SU-DHL-6 (cell line): ENCODE results near the gene RNF166.

Source experiments
- H2AFZ ChIP-seq: fragments of 200-600 bp; sonication (generic); 2 replicates; pipeline ENCODE4 v1.6.1; 2014; ENCODE audit warnings: low read depth, mild to moderate bottlenecking, moderate library complexity, mixed read lengths, antibody characterized with exemption, low read length; ENCODE audit not compliant: severe bottlenecking
- H3F3A ChIP-seq: fragments of 200-600 bp; shearing (Covaris generic); 2 replicates; pipeline ENCODE4 v1.6.0; 2016; ENCODE audit warnings: antibody characterized with exemption, mild to moderate bottlenecking; ENCODE audit not compliant: insufficient read depth
- H3K27ac ChIP-seq: fragments of 200-600 bp; sonication (generic); 2 replicates; pipeline ENCODE4 v1.5.1; 2016; ENCODE audit warnings: low read depth, mild to moderate bottlenecking, low read length, moderate library complexity, mixed read lengths
- H3K27me3 ChIP-seq: fragments of 200-600 bp; sonication (generic), shearing (Covaris generic); 2 replicates; pipeline ENCODE4 v1.6.0; 2014; ENCODE audit warnings: mild to moderate bottlenecking, low read length
- H3K36me3 ChIP-seq: fragments of 200-600 bp; sonication (generic); 2 replicates; pipeline ENCODE4 v1.6.1; 2014; ENCODE audit warnings: mild to moderate bottlenecking, low read length, mixed read lengths
- H3K4me2 ChIP-seq: fragments of 300-600, 200-600 bp; shearing (Covaris generic), sonication (generic); 2 replicates; pipeline ENCODE4 v1.6.0; 2014; ENCODE audit warnings: low read length, low read depth, mild to moderate bottlenecking; ENCODE audit not compliant: poor library complexity, severe bottlenecking
- H3K4me3 ChIP-seq: fragments of 200-600 bp; sonication (generic); 2 replicates; pipeline ENCODE4 v1.5.1; 2014; ENCODE audit warnings: antibody characterized with exemption, low read length, mild to moderate bottlenecking, mixed read lengths; ENCODE audit not compliant: insufficient read depth, poor library complexity, severe bottlenecking
- H3K79me2 ChIP-seq: fragments of 200-600 bp; sonication (generic); 2 replicates; pipeline ENCODE4 v1.6.1; 2014; ENCODE audit warnings: mild to moderate bottlenecking, low read length, moderate library complexity; ENCODE audit not compliant: insufficient read depth
- H3K9ac ChIP-seq: fragments of 200-600 bp; sonication (generic); 2 replicates; pipeline ENCODE4 v1.7.0; 2014; ENCODE audit warnings: mild to moderate bottlenecking, low read length
- H3K9me2 ChIP-seq: fragments of 200-600 bp; sonication (generic); replicated peaks from 2 replicates; pipeline ENCODE4 v1.6.1; 2014; ENCODE audit warnings: low read length; ENCODE audit not compliant: insufficient read depth
- H3K9me3 ChIP-seq: fragments of 200-600 bp; sonication (generic); 2 replicates; pipeline ENCODE4 v1.6.1; 2014; ENCODE audit warnings: low read length, mixed read lengths; ENCODE audit not compliant: insufficient read depth
- H4K20me1 ChIP-seq: fragments of 200-600 bp; sonication (generic); 2 replicates; pipeline ENCODE4 v1.6.1; 2014; ENCODE audit warnings: low read depth, mild to moderate bottlenecking, antibody characterized with exemption, low read length, moderate library complexity, mixed read lengths
- EZH2phosphoT487 ChIP-seq: fragments of 200-600 bp; sonication (generic), shearing (Covaris generic); conservative IDR thresholded peaks from 2 replicates; pipeline ENCODE4 v1.6.1; 2018; ENCODE audit warnings: mild to moderate bottlenecking, antibody characterized with exemption, low read length, moderate library complexity, mixed read lengths
- TF ChIP-seq, protein P1 (sequence below): fragments of 200-600 bp; sonication (generic); IDR thresholded peaks from one replicate; pipeline ENCODE4 v1.5.1; 2017; ENCODE audit warnings: antibody characterized with exemption, mild to moderate bottlenecking, low read length, moderate library complexity; ENCODE audit not compliant: insufficient read depth, poor library complexity, severe bottlenecking

Gene RNF166

DNA sequence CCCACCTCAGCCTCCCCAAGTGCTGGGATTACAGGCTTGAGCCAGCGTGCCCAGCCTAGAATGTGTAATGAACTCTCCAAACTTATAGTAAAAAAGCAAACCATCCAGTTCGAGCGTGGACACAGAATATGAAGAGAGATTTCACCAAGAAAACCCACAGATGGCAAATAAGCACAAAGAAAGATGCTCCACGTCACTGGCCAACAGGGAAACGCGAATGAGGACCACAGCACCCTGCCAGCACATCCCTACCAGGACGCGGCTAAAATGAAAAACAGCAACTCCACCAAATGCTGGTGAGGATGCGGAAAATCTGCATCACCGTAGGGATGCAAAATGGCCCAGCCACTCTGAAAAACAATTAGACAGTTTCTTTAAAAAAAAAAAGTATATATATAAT lies 44.7 kb downstream of the RNF166 start:
- Histone ChIP-seq H3K9me2 (no peaks in the 10 kb centered on the region), H3F3A (peaks cover 21% of the 10 kb centered on the region), H3K79me2 (peaks cover 36% of the 10 kb centered on the region), H3K36me3 (no peaks in the 10 kb centered on the region), H2AFZ (no peak overlapping the region), H3K9me3 (no peaks in the 10 kb centered on the region), H3K27ac (peak overlapping the region; percentile 57), H3K4me3 (peak overlapping the region; percentile 23), H3K27me3 (no peaks in the 10 kb centered on the region), H4K20me1 (0 out of 2 replicates have a peak, but pooled peaks cover 2% of the 10 kb centered on the region), H3K9ac (peak overlapping the region; percentile 20; the same call in 1 of the 2 replicates), H3K4me2 (peak overlapping the region; percentile 91)
- no peak for TF ChIP-seq EZH2phosphoT487
- TF ChIP-seq, protein P1, sequence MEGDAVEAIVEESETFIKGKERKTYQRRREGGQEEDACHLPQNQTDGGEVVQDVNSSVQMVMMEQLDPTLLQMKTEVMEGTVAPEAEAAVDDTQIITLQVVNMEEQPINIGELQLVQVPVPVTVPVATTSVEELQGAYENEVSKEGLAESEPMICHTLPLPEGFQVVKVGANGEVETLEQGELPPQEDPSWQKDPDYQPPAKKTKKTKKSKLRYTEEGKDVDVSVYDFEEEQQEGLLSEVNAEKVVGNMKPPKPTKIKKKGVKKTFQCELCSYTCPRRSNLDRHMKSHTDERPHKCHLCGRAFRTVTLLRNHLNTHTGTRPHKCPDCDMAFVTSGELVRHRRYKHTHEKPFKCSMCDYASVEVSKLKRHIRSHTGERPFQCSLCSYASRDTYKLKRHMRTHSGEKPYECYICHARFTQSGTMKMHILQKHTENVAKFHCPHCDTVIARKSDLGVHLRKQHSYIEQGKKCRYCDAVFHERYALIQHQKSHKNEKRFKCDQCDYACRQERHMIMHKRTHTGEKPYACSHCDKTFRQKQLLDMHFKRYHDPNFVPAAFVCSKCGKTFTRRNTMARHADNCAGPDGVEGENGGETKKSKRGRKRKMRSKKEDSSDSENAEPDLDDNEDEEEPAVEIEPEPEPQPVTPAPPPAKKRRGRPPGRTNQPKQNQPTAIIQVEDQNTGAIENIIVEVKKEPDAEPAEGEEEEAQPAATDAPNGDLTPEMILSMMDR = no peak

DNA sequence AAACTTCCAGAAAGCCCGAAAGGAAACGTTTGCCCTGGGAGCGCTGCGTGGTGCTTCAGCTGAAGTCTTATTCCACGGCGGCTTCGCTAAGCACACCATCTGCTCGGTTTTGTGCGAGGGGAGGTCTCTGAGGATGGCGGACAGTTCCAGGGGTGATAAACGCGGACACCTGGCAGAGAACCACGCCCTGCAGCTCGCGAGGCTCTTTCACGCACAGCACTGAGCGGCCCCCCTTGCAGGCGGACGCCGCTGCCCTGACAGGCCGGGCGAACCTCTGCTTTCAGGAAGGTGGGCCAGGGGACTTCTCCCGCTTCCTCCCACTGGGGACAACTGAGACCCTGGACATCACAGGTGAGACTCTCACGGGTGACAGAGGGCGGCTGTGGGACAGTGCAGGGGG lies 47.0 kb downstream of the RNF166 start:
- peaks cover 11% of the 10 kb centered on the region for H3F3A ChIP-seq
- H3K9me3 ChIP-seq = no peaks in the 10 kb centered on the region
- 0 out of 2 replicates have a peak, but pooled peaks cover 2% of the 10 kb centered on the region for H4K20me1 ChIP-seq
- peaks cover 36% of the 10 kb centered on the region for H3K79me2 ChIP-seq
- no peak for TF ChIP-seq EZH2phosphoT487
- TF ChIP-seq, protein P1 = no peak
- H3K9me2 ChIP-seq = no peaks in the 10 kb centered on the region
- no peaks in the 10 kb centered on the region for H3K36me3 ChIP-seq
- no peak overlapping the region for H2AFZ ChIP-seq
- no peak overlapping the region for H3K9ac ChIP-seq
- no peak overlapping the region for H3K4me3 ChIP-seq
- H3K27ac ChIP-seq = no peak overlapping the region
- no peak overlapping the region for H3K4me2 ChIP-seq
- H3K27me3 ChIP-seq = no peaks in the 10 kb centered on the region

DNA sequence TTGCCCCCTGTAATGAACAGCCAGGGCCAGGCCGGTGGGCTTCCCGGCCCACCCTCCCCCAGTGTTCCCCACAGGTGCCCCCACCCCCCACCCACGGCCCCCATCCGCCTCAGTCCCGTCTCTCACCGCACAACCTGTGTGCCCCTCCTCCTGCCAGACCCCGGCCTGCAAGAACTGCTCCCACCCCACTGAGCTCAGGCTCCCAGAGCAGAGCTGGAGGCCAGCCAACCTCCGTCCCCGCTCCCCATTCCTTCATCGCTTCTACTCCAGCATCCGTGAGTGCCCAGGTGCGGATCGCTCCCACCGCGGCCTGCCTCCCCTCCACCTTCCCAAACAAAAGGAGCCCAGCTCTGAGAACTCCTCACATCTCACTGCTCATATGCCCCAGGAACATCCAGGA lies 47.5 kb downstream of the RNF166 start:
- H3K9me3 ChIP-seq = no peaks in the 10 kb centered on the region
- H3K79me2 ChIP-seq = peaks cover 36% of the 10 kb centered on the region
- no peak overlapping the region for H2AFZ ChIP-seq
- H3K4me3 ChIP-seq = no peak overlapping the region
- peaks cover 11% of the 10 kb centered on the region for H3F3A ChIP-seq
- H3K27me3 ChIP-seq = no peaks in the 10 kb centered on the region
- H3K4me2 ChIP-seq = no peak overlapping the region
- H3K36me3 ChIP-seq = no peaks in the 10 kb centered on the region
- no peak for TF ChIP-seq EZH2phosphoT487
- TF ChIP-seq, protein P1 = no peak
- no peaks in the 10 kb centered on the region for H3K9me2 ChIP-seq
- H3K27ac ChIP-seq = no peak overlapping the region
- no peak overlapping the region for H3K9ac ChIP-seq
- 0 out of 2 replicates have a peak, but pooled peaks cover 2% of the 10 kb centered on the region for H4K20me1 ChIP-seq
